ENCODE data around the gene PHOSPHO2.

PHOSPHO2 gene

GRCh38 chr2:169716238-169716886 is 22.1 kb downstream of the PHOSPHO2 start:
- H3K9ac ChIP-seq (ENCODE audit: low read length in 2 of 2): no peak overlapping the region
- no peaks in the 10 kb centered on the region for H3K27me3 ChIP-seq (ENCODE audit: control insufficient read depth in 1 of 2, insufficient read depth in 2 of 2, low read length in 2 of 2)
- H3K4me1 ChIP-seq (ENCODE audit: control insufficient read depth, insufficient read depth, low read length): peaks cover 22% of the 10 kb centered on the region
- H3K27ac ChIP-seq (ENCODE audit: low read length): peak overlapping the region; percentile 11
- H3K36me3 ChIP-seq (ENCODE audit: control insufficient read depth in 2 of 2, insufficient read depth in 2 of 2, low read length in 2 of 2): no peaks in the 10 kb centered on the region
- H3K4me3 ChIP-seq (ENCODE audit: low read length in 2 of 2): peak overlapping the region; percentile 31 to 75
- H3K9me3 ChIP-seq (ENCODE audit: control insufficient read depth in 2 of 2, low read length in 2 of 2): no peaks in the 10 kb centered on the region

GRCh38 chr2:169716938-169717690 is 22.8 kb downstream of the PHOSPHO2 start:
- Histone ChIP-seq H3K4me3 (ENCODE audit: low read length in 2 of 2) (no peak overlapping the region), H3K9ac (ENCODE audit: low read length in 2 of 2) (no peak overlapping the region), H3K4me1 (ENCODE audit: control insufficient read depth, insufficient read depth, low read length) (peaks cover 22% of the 10 kb centered on the region), H3K36me3 (ENCODE audit: control insufficient read depth in 2 of 2, insufficient read depth in 2 of 2, low read length in 2 of 2) (no peaks in the 10 kb centered on the region), H3K9me3 (ENCODE audit: control insufficient read depth in 2 of 2, low read length in 2 of 2) (no peaks in the 10 kb centered on the region), H3K27ac (ENCODE audit: low read length) (no peak overlapping the region), H3K27me3 (ENCODE audit: control insufficient read depth in 1 of 2, insufficient read depth in 2 of 2, low read length in 2 of 2) (no peaks in the 10 kb centered on the region)

GRCh38 chr2:169717691-169718063 is 23.4 kb downstream of the PHOSPHO2 start:
- no peak overlapping the region for H3K4me3 ChIP-seq (ENCODE audit: low read length in 2 of 2)
- no peaks in the 10 kb centered on the region for H3K27me3 ChIP-seq (ENCODE audit: control insufficient read depth in 1 of 2, insufficient read depth in 2 of 2, low read length in 2 of 2)
- peaks cover 22% of the 10 kb centered on the region for H3K4me1 ChIP-seq (ENCODE audit: control insufficient read depth, insufficient read depth, low read length)
- H3K36me3 ChIP-seq (ENCODE audit: control insufficient read depth in 2 of 2, insufficient read depth in 2 of 2, low read length in 2 of 2): no peaks in the 10 kb centered on the region
- H3K9ac ChIP-seq (ENCODE audit: low read length in 2 of 2): no peak overlapping the region
- H3K9me3 ChIP-seq (ENCODE audit: control insufficient read depth in 2 of 2, low read length in 2 of 2): no peaks in the 10 kb centered on the region
- no peak overlapping the region for H3K27ac ChIP-seq (ENCODE audit: low read length)

GRCh38 chr2:169718930-169719504 is 24.7 kb downstream of the PHOSPHO2 start:
- H3K4me1 ChIP-seq (ENCODE audit: control insufficient read depth, insufficient read depth, low read length): peaks cover 22% of the 10 kb centered on the region
- H3K27ac ChIP-seq (ENCODE audit: low read length): no peak overlapping the region
- H3K36me3 ChIP-seq (ENCODE audit: control insufficient read depth in 2 of 2, insufficient read depth in 2 of 2, low read length in 2 of 2): no peaks in the 10 kb centered on the region
- no peak overlapping the region for H3K4me3 ChIP-seq (ENCODE audit: low read length in 2 of 2)
- H3K9me3 ChIP-seq (ENCODE audit: control insufficient read depth in 2 of 2, low read length in 2 of 2): no peaks in the 10 kb centered on the region
- H3K9ac ChIP-seq (ENCODE audit: low read length in 2 of 2): no peak overlapping the region
- no peaks in the 10 kb centered on the region for H3K27me3 ChIP-seq (ENCODE audit: control insufficient read depth in 1 of 2, insufficient read depth in 2 of 2, low read length in 2 of 2)

- Histone ChIP-seq H3K4me3 (ENCODE audit: low read length in 2 of 2) (no peak overlapping the region), H3K9me3 (ENCODE audit: control insufficient read depth in 2 of 2, low read length in 2 of 2) (no peaks in the 10 kb centered on the region), H3K9ac (ENCODE audit: low read length in 2 of 2) (no peak overlapping the region), H3K27me3 (ENCODE audit: control insufficient read depth in 1 of 2, insufficient read depth in 2 of 2, low read length in 2 of 2) (no peaks in the 10 kb centered on the region), H3K4me1 (ENCODE audit: control insufficient read depth, insufficient read depth, low read length) (peaks cover 10% of the 10 kb centered on the region), H3K27ac (ENCODE audit: low read length) (no peak overlapping the region), H3K36me3 (ENCODE audit: control insufficient read depth in 2 of 2, insufficient read depth in 2 of 2, low read length in 2 of 2) (no peaks in the 10 kb centered on the region)
Observed at GRCh38 chr2:169721016-169721415, 26.7 kb downstream of the PHOSPHO2 start.

GRCh38 chr2:169727065-169727464 is 32.8 kb downstream of the PHOSPHO2 start:
- no peak overlapping the region for H3K9ac ChIP-seq (ENCODE audit: low read length in 2 of 2)
- no peaks in the 10 kb centered on the region for H3K9me3 ChIP-seq (ENCODE audit: control insufficient read depth in 2 of 2, low read length in 2 of 2)
- H3K4me1 ChIP-seq (ENCODE audit: control insufficient read depth, insufficient read depth, low read length): no peaks in the 10 kb centered on the region
- no peaks in the 10 kb centered on the region for H3K27me3 ChIP-seq (ENCODE audit: control insufficient read depth in 1 of 2, insufficient read depth in 2 of 2, low read length in 2 of 2)
- no peak overlapping the region for H3K4me3 ChIP-seq (ENCODE audit: low read length in 2 of 2)
- no peak overlapping the region for H3K27ac ChIP-seq (ENCODE audit: low read length)
- H3K36me3 ChIP-seq (ENCODE audit: control insufficient read depth in 2 of 2, insufficient read depth in 2 of 2, low read length in 2 of 2): no peaks in the 10 kb centered on the region

- H3K36me3 ChIP-seq (ENCODE audit: control insufficient read depth in 2 of 2, insufficient read depth in 2 of 2, low read length in 2 of 2): no peaks in the 10 kb centered on the region
- no peak overlapping the region for H3K9ac ChIP-seq (ENCODE audit: low read length in 2 of 2)
- peaks cover 9% of the 10 kb centered on the region for H3K4me1 ChIP-seq (ENCODE audit: control insufficient read depth, insufficient read depth, low read length)
- no peak overlapping the region for H3K27ac ChIP-seq (ENCODE audit: low read length)
- H3K9me3 ChIP-seq (ENCODE audit: control insufficient read depth in 2 of 2, low read length in 2 of 2): no peaks in the 10 kb centered on the region
- no peaks in the 10 kb centered on the region for H3K27me3 ChIP-seq (ENCODE audit: control insufficient read depth in 1 of 2, insufficient read depth in 2 of 2, low read length in 2 of 2)
- H3K4me3 ChIP-seq (ENCODE audit: low read length in 2 of 2): no peak overlapping the region
Observed at GRCh38 chr2:169729274-169729605, 35.0 kb downstream of the PHOSPHO2 start.

- no peak overlapping the region for H3K27ac ChIP-seq (ENCODE audit: low read length)
- no peaks in the 10 kb centered on the region for H3K36me3 ChIP-seq (ENCODE audit: control insufficient read depth in 2 of 2, insufficient read depth in 2 of 2, low read length in 2 of 2)
- H3K4me3 ChIP-seq (ENCODE audit: low read length in 2 of 2): no peak overlapping the region
- H3K9ac ChIP-seq (ENCODE audit: low read length in 2 of 2): no peak overlapping the region
- no peaks in the 10 kb centered on the region for H3K9me3 ChIP-seq (ENCODE audit: control insufficient read depth in 2 of 2, low read length in 2 of 2)
- H3K4me1 ChIP-seq (ENCODE audit: control insufficient read depth, insufficient read depth, low read length): peaks cover 16% of the 10 kb centered on the region
- H3K27me3 ChIP-seq (ENCODE audit: control insufficient read depth in 1 of 2, insufficient read depth in 2 of 2, low read length in 2 of 2): no peaks in the 10 kb centered on the region
Observed at GRCh38 chr2:169732075-169732474, 37.8 kb downstream of the PHOSPHO2 start.

GRCh38 chr2:169732583-169733358 is 38.5 kb downstream of the PHOSPHO2 start:
- Histone ChIP-seq H3K4me3 (ENCODE audit: low read length in 2 of 2) (peak overlapping the region; percentile 68 to 81), H3K27ac (ENCODE audit: low read length) (peak overlapping the region; percentile 80), H3K9ac (ENCODE audit: low read length in 2 of 2) (peak overlapping the region; percentile 78 to 83), H3K9me3 (ENCODE audit: control insufficient read depth in 2 of 2, low read length in 2 of 2) (no peaks in the 10 kb centered on the region), H3K27me3 (ENCODE audit: control insufficient read depth in 1 of 2, insufficient read depth in 2 of 2, low read length in 2 of 2) (no peaks in the 10 kb centered on the region), H3K36me3 (ENCODE audit: control insufficient read depth in 2 of 2, insufficient read depth in 2 of 2, low read length in 2 of 2) (no peaks in the 10 kb centered on the region), H3K4me1 (ENCODE audit: control insufficient read depth, insufficient read depth, low read length) (peaks cover 16% of the 10 kb centered on the region)

- Histone ChIP-seq H3K4me1 (ENCODE audit: control insufficient read depth, insufficient read depth, low read length) (peaks cover 16% of the 10 kb centered on the region), H3K4me3 (ENCODE audit: low read length in 2 of 2) (peak overlapping the region; percentile 65 to 81), H3K36me3 (ENCODE audit: control insufficient read depth in 2 of 2, insufficient read depth in 2 of 2, low read length in 2 of 2) (no peaks in the 10 kb centered on the region), H3K9ac (ENCODE audit: low read length in 2 of 2) (peak overlapping the region; percentile 52 to 82), H3K9me3 (ENCODE audit: control insufficient read depth in 2 of 2, low read length in 2 of 2) (no peaks in the 10 kb centered on the region), H3K27ac (ENCODE audit: low read length) (no peak overlapping the region), H3K27me3 (ENCODE audit: control insufficient read depth in 1 of 2, insufficient read depth in 2 of 2, low read length in 2 of 2) (no peaks in the 10 kb centered on the region)
Observed at GRCh38 chr2:169734169-169734847, 40.0 kb downstream of the PHOSPHO2 start.

Measured in stomach smooth muscle (tissue), 2 donors.